NCI-H526 treated with DMSO at 0.1 percent for 48 hours (cell line): ENCODE results near the gene ABLIM1.

Source experiments
- DNase-seq: peaks from one replicate; lab custom pipeline; 2025; lab: John Stamatoyannopoulos, UW

Gene ABLIM1

DNA sequence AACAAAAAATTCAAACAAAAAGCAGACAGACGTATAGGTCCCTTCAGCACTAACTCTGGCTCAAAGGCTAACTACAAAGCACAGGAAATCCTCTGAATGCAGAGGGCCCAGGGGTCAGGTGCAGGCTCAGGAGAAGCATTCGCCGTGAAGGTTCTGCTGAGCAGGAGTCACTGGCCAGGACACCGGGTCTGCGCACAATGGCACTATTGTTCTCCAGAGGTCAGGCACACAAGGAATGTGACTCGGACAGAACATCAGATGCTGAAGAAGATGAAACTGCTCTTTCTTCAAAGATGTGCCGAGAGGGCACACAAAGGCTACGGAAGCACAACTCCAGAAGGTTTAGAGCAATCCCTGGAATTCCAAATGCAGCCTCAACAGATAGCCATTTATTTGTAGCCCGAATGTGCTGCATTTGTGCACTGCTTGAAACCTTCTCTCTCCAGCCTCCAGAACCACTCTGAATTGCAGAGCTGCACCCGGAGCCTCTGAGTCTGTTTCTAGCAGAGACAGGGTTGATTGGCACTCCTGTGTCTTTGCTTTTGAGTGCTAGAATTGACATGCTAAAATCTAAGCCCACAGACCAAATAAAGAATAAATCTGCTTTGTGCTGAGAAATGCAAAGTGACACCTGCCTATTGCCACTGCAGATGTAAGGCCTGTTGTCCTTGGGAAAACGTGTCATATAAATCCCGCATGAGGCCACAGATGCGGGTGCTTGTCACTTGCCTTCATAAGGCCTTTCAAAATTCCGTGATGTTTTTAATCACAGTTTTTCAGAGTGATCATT, 168.4 kb downstream of the ABLIM1 start:
- peak; percentile 15 for DNase-seq

- DNase-seq = no peak
These were observed 170.1 kb downstream of the ABLIM1 start for GRCh38 chr10:114487815-114488536.

DNA sequence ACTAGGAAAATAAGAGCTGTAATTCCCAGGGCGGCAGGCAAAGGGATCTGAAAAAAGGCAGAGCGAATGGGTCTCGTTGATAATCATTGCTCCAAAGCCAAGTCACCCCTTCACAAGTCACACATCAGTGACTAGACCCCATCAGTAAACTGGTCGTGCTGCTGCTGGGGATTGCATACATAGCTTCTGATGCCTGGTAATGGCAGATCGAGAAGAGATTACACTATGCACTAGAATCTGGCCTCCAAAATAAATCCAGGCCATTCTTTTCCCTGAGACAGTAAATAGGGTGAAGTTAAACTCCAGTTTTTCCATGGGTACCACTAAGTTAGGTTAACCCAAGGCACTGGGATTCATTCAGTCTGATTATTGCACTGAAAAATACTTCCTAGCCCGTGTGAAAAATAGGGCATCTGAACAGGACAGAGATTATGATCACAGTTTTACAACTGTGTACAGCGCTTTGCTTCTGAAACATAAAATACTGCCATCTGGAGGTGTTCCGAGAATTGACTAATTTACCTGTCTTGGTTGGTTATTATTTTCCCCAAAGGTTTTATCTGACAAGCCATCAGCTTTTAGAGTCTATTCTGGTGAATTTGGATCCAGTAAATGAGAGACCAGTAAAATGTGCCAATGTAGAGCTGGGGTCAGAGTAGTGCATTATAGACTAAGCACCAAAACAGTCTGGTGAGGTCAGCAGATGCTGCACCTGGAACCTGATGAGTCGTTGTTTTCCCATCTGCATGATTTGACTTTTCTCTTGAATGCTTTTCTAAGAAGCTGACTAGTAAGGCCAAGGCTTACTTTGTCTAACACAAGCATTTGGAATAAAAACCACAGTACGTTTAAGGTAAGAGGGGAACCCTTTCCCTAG, 170.9 kb downstream of the ABLIM1 start:
- no peak for DNase-seq

- DNase-seq = no peak
These were observed 172.2 kb downstream of the ABLIM1 start for GRCh38 chr10:114485696-114486400.

DNA sequence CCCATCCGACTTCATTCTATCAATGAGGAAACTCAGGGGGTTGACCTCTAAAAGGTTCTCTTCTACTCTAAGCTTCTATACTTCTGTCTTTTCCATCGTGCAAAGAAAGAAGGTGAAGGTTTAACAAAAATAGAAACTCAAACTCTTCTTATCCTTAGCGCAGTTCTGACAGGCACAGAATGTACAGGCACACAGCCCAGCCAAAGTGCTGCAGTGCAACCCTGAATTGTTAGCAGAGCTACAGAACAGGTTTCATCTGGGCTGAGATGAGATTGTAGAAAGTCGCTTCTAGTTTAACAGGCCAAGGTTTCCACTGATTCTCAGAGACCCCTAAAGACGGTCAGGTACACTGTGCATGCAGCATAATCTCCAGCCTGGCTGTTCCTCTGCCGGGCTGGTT, 174.5 kb downstream of the ABLIM1 start:
- DNase-seq = no peak

DNA sequence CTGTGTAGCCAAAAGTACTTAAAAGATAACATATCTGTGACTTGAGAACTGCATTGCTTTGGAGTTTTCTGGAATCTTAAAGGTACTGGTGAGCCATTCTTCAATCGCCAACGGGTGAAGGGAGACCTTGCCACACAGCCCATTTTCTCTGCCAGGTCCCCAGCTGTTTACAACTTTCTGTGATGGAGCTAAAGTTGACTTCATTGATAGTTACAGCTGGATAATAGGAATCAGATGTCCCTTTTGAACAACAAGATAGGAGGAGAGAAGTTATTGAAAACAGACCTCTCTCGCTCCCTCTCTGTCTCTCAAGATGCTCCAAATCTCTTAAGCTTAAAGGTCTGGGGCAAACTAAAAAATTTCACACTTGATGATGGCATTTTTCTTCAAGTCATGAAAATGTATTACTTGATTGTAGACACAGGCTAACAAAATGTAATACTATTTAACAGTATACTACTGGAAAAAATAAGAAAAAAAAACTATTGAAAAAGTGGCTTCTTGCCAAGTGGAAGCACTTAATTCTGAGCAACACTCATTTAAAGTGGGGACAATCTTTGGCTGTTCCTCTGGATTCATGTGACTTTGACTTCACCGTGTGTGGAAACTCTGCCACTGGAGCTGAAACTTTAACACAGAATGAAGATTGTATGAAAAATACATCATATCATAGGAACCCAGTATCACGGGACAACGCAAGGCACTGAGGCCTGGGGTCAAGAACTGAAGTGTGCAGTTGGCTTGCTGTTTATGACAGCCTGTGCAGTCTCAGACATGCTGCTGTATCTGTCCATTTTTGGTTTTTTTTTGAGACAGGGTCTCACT, 175.4 kb downstream of the ABLIM1 start:
- DNase-seq = no peak

DNA sequence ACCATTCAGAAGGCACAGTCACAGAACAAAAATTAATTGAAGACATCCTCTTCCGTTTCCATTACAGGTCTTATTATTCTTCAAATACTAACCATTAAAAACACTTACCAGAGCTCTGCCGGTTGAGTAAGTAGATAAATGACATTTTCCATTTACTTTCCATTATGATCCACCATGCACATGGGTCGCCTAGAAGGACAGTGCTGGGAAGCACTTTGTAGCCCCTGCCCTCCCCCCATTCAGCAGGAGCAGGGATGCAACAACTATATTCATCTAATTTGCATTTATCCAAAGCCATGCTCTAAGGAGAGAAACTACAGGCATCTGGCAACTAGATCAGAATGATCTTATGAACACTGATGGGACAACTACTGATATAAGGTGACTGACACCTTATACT, 177.0 kb downstream of the ABLIM1 start:
- no peak for DNase-seq

- DNase-seq = no peak
These were observed 178.2 kb downstream of the ABLIM1 start for GRCh38 chr10:114479836-114480235.

DNA sequence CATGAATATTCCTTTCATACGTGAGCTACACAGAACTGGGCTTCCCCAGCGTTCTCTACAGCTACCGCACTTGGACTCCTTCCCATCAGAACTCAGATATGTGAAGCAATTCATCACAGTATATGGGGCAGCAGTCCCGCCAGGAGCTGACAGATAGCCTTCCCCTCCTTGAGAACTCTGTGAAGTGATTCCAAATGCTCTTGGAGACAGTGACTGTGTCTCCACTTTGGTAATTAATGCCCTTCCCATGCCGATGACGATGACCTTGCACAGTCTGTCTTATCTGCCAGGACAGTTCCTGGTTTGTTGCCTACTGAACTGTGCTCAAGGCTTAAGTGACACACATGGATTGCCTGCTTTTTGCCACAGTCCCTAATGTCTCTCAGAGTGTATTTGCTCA, 178.8 kb downstream of the ABLIM1 start:
- no peak for DNase-seq

DNA sequence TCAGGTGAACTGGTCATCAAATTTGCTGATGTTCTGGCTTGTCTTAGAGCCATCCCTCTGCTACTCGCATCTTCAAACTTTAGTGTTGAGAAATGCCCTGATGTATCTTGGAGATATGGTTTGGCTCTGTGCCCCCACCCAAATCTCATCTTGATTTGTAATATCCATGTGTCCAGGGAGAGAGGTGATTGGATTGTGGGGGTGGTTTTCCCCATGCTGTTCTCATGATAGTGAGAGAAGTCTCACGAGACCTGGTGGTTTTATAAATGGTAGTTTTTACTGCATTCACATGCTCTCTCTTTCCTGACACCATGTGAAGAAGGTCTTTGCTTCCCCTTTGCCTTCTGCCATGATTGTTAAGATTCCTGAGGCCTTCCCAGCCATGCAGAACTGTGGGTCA, 179.8 kb downstream of the ABLIM1 start:
- no peak for DNase-seq

GRCh38 chr10:114477285-114477684, 180.8 kb downstream of the ABLIM1 start:
- no peak for DNase-seq

GRCh38 chr10:114474989-114475388, 183.1 kb downstream of the ABLIM1 start:
- no peak for DNase-seq

DNA sequence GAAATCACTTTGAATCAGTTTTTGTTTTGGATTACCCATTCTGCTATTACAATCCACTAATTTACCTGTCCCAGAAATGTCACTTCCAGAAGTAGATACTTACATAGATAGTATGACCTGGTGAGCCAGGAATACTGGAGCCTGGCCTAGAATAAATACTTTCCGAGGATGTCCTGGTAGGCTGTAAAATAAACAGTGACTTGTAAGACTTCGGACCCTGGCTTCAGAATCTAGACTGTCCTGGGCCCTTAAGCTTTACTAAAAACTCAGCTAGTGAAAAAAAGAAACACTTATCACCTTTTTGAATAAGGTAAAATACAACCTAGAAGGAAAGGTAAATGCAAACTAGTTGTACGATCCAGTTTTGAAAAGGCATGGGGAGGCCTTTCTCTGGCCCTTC, 184.3 kb downstream of the ABLIM1 start:
- DNase-seq = no peak

GRCh38 chr10:114472877-114473253, 185.2 kb downstream of the ABLIM1 start:
- no peak for DNase-seq

DNA sequence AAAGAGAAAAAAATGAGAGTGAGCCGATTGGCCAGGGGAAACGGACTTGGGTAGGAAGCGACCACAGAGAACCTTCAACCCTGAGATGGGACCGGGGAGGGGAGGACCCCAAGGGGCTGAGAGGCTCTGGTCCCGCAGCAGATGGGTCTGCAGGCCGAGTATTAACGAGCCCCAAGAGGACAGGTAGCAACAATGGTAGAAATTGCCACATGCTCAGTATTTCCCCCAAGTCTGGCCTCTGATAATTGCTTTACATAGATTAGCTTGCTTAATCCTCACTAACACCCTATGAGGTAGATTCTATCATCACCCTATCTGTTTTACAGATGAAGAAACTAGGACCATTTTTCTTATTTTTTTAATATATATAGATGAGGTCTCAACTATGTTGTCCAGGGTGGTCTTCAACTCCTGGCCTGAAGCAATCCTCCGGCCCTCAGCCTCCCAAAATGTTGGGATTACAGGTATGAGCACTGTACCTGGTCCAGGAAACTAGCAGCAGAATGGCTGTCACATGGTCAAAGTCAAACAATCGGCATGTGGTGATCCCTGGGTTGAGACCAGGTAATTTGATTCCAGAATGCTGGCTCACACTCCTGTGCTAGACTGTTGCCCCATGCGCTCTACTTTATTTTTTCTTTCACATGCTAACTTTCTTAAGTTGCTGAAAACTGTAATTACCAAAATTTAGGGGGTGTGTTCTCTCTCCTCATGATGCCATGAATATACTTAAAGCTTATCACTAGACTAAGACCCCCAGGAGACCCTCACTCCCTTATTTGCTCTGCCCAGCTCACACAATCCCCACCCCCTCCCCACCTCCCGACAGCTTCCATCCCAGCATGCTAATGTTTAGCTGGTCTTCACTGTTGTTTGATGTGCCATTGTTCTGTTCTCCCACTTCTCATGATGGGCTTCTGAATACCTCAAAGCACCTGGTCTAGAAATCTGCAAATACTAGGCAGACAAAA, 185.9 kb downstream of the ABLIM1 start:
- peak; percentile 28 for DNase-seq

- no peak for DNase-seq
These were observed 186.8 kb downstream of the ABLIM1 start for GRCh38 chr10:114470956-114471905.

- no peak for DNase-seq
These were observed 187.7 kb downstream of the ABLIM1 start for GRCh38 chr10:114470361-114470760.

GRCh38 chr10:114458955-114459354, 199.1 kb downstream of the ABLIM1 start:
- DNase-seq = no peak
